Muscle of arm (tissue), 12 donors: ENCODE measurements around the gene EGFL8. TPM values are rescaled to one million over a fixed set of nuclear protein-coding genes. Genes with fewer than 3 reads are reported as not detected.
A peak's percentile ranks its signal among the peaks of the same experiment; 100 is the strongest.
"Not testable (repeated sequence)": the region's sequence is repeated elsewhere in the genome, so short reads cannot be mapped to it uniquely, and the experiment has no call there.

Experiments
- DNase-seq: peaks from one replicate; pipeline ENCODE4 v3.0.0-alpha.2; 2013
- polyA plus RNA-seq, 12 donors: library from polyadenylated mRNA; unstranded; fragments of 120-200 nt; gene quantifications; one replicate each; pipeline ENCODE4 v1.2.1, GENCODE V29; 2013; ENCODE audit not compliant: insufficient read length in 12 of 12

EGFL8 gene
- polyA plus RNA-seq, 12 donors = 21.2 to 54.7 (median 27.8) TPM; not detected in 1

DNA sequence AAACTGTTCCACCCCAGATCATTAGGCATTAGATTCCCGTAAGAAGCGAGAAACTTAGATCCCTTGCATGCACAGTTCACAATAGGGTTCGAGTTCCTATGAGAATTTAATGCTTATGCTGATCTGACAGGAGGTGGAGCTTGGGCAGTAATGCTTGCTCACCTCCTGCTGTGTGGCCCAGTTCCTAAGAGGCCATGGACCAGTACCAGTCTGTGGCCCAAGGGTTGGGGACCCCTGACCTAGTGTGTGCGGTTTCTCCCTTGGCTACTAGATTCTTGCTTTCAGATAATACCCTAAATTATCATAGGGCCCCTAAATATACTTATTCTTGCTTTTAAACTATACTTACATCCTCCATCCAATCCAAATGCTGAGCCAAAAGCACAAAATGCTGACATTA is 30.0 kb downstream of the EGFL8 start:
- no peak for DNase-seq

DNA sequence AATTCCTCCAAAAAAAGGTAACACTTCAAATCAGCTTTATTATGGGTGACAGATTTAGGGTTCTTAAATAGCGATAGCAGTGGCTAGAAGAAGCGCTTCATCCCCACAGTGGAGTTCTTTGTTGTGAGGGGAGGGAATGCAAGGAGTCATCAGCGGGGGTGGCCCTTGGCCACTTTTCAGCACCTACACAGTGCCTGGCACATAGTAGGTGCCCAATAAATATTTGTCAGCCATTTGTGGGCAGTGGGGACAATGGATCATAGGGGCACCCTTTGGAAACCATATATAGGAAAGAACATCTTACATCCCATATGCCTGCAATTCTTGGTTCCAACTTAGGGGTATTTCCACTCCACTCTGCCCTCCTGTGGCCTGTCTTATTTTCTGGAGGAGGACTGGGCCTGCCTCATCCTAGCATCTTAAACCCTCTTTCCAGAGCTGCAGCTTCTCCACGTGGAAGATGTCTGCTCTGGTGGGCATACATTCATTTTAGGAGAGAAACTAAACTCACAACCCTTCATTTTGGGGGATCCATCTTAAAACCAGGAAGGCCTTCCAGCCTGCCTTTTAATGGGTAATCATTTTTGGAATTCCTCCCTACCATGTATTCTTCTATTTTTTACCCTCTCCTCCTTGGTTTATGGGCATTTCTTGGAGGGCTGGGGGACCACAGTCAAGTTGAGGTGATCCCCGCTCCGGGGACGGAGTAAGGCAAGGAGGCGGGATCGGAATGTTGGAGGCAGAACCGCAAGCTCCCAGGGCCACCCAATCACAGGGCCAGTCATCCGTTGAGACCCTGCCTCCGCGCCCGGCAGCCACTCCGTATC is 30.6 kb downstream of the EGFL8 start:
- DNase-seq = no peak

DNA sequence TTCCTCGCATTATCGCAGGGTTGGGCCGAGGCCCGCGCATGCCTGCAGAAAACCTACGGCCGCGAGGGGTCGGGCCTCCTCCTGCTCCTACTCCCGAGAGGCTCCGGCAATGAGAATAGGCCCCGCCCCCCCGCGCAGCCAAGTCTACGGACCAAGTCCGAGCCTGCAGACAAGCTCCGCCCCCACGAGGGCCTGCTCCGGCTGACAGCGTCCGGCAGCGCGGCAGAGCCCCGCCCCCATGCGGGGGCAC is 31.2 kb downstream of the EGFL8 start:
- DNase-seq = peak; percentile 100

DNA sequence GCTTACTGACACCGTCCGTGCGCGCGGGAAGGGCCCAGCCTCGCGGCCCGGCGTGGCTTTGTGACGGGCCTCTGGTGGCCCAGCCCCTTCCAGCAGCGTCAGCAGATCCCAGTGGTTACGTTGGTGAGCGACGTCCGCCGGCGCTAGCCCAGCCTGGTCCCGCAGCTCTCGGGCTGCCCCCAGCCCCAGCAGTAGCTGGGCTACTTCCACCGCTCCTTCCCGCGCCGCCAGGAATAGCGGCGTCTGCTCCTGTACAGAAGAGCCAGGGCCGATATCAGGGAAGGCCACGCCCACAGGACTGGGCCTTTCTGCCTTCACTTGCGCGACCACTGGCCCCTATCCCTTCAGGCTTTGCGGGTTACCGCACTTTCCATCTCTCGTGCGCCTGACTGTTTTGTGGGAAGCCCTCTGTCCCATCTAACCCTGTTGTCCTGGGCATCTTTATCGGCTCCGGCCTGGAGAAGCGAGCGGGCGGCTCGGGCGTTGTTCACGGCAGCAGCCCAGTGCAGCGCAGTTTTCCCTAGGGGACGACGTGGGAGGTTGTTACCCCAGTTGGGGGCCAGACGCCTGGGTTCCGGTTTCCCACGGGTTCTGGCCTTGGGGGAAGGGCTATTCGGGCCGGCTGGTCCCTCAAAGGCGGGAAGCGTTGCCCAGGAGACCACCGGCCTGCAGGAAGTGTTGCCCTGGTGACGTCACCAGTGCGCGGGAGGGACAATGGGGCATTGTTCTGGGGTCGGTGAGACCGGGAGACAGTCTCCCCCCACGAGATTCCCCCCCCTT is 31.7 kb downstream of the EGFL8 start:
- DNase-seq = peak; percentile 90

DNA sequence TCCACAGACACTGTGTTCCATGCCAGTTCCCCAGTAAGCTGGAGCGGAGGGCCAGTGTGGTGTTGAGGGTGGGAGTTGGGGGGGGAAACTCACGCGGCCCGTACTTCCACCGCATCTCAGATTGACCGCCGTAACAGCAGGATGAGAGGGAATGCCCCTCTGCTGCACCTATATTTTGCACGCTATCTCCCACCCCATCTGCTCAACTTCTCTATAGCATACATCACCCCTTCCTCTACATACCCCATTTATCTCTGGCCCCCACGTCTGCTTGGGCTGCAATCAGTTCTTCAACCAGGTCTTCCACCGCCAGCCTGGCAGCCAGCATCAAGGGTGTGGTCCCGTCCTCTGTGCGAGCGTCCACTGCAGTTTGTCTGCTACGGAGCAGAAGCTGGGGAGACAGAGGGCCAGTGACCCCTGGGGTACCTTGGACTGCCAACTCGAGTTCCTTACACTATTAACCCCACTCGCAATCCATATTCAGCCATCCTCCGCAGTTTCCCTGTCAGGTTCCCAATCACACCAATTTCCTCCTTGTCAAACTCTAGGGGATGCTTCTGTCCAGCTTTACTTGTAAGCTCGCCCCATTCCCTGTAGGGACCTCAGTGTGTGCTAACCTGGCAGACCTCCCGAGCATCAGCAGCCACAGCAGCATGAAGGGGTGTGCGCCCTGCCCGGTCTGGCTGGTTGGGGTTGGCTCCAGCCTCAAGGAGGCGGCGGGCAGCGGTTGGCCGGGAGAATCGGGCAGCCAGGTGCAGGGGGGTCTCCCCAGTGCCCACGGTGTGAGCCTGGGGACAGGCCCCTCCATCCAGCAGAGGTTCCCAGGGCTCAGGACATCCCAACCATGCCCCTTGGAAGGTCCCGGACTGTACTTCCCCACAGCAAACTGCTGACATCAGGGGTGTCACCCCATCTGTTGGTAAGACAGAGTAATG is 32.6 kb downstream of the EGFL8 start:
- DNase-seq = no peak

DNA sequence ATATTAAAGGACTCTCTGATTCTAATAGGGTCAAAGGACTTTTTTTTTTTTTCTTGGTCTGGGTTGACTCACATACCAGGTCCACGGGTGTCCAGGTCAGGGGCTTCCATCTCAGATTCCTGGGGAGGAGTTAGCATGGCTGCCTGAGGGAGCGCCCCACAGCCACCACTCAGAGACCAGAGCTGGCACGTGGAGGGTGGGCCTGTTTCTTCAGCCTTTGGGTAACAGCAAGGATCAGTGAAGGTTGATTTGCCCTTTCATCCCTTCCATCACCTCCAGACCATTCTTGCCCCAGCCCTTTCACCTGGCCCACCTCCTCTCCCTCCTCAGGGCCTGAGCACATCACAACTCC is 33.9 kb downstream of the EGFL8 start:
- no peak for DNase-seq

DNA sequence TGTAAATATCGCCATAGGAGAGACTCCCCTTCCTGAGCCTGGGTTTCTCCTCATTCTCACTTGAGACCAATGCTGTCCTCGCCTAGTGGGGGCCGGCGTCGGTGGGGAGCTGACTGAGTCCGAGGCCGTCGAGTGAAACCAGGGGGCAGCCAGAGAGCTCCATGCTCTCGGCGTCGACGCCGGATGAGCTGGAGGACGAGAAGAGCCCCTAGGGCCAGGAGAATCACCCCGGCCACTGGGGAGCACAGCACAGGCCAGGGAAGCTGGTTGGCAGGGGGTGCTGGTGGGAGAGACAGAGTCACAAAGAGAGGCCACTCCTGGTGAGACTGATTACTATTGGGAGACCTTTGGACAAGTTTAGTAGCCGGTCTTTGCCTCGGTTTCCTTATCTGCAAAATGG is 34.5 kb downstream of the EGFL8 start:
- DNase-seq = no peak

DNA sequence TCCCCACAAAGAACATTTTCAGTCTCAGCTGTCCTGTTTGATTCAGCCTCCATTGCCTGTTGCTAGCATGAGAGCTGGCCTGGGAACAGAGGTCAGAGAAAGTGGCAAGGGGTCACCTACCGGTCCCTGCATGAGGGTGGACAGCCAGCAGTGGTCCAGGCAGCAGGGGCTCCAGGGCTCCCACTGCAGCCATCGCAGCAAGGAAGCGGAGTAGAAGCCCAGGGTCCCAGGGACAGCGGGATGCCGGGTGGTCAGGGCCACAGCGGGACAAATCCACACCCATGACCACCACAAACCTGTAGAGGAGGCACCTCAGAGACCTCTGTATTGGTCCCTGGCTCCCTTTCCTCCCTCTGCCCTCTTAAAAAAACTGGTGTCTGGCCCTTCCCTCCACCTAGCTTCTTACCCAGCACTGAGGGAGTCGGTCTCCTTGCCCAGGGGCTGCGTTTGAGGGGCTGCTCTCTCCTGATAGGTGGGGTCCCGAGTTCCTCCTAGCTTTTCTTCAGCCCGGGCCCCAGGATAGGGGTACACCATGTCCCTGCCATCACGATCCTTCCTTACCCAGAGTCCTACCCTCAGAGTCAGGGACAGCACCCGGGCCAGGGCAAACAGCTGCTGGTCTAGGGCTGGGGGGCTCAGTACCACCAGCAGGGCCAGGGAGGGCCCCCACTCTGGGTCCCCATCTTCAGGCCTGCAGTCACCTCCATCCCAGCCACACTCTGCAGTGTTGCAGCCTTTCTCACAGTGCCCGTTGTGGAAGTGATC is 36.5 kb downstream of the EGFL8 start:
- DNase-seq = no peak

DNA sequence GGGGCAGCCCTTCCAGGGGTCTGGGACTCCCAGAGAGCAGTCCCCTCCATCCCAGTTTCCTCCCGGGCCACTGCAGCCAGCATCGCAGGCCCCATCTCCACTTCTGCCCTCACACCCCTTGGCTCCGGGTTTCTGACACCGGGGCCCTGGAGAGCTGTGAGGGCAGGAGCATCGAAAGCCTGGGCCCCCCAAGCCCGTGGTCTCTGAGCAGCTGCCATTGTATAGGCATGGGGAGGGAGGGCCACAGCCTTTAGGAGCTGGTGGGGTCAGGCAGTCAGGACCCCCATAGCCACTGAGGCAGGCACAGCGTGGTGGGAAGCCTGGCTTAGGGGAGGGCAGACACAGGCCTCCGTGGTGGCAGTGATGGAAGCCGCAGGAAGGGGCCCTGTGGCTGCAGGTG is 37.8 kb downstream of the EGFL8 start:
- DNase-seq = no peak

DNA sequence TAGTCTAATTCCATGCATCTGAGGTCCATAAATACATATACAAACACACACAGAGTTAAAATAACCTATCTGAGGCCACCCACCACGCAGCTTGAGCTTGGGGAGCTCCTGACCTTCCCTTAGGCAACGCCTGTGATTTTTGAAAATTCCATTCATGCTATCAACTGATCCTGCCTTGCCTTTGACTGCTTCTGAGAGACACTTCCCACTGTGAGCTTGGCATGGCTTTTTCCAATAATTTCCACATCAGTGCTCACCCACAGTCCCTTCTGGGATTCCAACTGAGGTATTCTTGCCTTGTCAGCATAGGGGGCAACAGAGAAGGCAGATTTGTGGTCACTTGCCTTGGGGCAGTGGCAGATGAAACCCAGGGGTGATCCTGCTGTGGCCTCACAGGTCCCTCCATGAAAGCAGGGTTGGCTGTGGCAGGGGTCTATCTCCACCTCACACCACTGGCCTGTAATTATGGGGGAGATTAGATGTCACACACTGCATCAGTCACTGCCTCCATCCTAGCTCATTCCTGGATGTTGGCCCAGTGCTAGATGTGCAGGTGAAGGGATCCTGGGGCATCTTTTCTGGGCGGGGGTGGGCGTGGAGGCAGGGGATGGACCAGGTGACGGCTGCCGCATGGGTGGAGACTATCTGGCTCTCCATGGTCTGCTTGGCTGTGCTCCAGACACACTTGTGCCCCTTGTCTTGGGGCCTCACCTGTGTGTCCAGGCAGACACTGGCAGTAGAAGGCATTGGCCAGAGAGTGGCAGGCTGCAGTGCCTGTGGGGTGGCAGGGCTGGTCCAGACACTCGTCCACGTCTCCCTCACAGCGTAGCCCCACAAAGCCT is 39.3 kb downstream of the EGFL8 start:
- no peak for DNase-seq

DNA sequence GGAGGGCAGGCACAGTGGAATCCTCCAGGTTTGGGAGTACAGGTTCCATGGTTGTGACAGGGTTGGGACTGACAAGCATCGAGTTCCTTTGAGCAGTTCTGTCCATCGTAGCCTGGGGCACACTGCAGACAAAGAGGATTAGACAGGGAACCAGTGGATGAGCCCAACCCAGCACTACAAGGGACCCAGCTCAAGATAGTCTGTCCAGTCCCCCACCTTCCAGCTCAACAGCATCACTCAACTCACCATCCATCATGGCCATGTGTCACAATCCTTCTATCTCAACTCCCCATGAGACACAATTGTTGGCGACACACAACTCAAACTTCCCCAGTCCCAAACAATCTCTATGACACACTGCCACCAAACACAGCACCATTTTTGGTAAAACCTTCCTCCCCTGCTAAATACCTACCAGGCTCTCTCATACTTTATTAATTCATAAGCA is 39.9 kb downstream of the EGFL8 start:
- DNase-seq = no peak

DNA sequence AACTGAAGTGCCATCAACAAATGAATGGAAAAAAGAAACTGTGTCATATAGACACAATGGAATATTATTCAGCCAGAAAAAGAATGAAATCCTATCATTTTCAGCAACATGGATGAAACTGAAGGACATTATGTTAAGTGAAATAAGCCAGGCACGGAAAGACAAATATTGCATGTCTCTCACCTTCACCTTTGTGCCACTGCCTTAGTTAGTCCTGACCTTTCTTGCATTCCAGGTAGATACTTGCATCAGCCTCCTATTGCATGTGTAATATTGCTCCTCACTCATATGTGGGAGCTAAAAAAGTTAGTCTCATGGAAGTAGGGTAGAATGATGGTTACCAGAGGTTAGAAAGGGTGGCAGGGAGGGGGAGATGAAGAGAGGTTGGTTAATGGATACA is 44.6 kb downstream of the EGFL8 start:
- DNase-seq = no peak

DNA sequence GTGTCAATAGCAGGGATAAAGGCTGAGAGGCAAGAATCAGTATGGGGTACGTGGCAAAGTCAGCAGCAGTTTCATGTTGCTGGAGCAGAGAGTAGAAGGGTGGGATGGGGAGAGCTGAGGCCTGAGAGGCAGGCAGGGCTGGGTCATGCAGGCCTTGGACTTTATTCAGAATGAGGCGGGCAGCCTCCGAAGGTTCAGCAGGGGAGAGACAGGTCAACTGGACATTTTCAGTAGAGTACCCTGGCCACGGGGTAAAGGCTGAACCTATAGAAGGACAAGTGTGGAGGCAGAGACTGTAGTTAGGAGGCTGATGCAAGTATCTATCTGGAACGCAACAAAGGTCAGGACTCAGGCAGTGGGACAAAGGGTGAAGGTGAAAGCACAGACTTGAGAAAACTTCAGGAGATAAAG is 45.8 kb downstream of the EGFL8 start:
- no peak for DNase-seq

DNA sequence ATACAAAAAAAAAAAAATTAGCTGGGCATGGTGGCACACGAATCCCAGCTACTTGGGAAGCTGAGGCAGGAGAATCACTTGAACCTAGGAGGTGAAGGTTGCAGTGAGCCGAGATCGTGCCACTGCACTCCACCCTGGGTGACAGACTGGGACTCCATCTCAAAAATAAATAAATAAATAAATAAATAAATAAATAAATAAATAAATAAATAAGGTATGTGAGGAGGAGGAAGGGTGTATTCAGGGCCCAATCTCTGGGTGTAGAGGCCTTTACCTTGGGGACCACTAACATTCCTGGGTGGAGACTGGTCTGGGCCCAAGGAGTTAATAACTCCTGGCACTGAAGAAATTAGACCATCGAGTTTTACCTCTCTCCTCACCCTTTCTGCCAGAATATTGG is 47.0 kb downstream of the EGFL8 start:
- DNase-seq = not testable (repeated sequence)

DNA sequence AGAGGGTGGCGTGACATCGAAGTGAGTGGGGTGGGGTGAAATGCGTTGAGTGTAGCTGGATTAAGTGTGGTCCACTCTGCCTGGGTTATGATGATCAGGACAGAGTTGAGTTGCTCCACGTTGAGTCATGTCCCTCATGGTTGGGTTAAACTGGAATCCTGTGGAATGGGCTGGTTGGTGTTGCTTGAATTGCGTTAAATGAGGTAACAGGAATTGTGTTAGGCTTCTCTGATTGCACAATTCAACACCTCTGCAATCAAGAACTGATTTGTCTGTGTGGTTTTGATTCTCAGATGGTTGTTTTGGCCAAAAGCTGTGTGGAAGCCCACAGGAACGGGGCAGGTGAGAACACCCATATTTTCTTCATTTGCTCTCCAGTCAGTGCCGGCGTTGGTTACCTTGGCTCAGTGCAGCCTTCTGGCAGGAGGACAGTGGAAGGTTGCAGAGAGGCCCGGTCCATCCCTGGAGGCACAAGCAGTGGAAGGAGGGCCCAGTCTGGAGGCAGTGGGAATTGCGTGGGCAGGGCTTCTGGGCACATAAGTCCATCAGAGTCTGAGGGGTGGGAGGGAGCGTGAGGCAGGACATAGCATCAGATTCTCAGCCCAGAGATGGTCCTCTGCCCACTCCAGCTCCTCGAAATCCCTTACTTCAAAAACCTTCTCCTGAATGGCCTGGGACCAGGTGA is 47.8 kb downstream of the EGFL8 start:
- DNase-seq = no peak

DNA sequence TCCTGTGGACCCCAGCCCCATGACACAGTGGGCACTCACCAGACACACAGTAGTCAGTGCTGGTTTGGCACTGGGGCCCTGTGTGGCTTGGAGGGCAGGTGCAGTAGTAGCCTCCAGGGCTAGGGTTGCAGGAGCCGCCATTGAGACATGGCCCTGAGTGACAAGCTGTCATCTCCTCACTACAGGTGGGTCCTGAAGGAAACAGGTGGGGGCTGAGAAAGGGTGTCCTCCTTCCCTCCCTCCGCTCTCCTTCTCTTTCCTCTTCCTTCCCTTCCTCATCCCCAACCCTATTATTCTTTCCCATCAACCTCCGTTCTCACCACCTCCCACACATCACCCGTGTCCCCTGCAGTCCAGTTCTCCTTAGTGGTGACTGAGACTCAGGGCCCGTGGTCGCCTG is 49.3 kb downstream of the EGFL8 start:
- DNase-seq = no peak

DNA sequence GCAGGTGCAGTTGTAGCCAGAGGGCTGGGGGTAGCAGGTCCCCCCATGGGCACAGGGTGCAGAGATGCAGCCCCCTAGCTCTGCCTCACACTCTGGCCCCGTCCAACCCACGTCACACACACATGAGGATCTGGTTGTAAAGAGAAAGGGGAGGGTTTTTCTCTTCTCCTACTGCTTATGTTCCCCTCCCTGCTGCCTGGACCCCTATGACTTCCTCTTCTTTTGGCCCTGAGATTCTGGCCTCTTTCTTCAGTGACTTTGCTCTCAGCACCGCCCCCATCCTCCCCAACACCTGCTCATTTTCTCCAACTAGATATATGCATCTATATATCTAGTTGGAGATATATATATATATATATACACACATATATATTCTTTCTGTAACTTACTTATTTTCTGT is 49.7 kb downstream of the EGFL8 start:
- DNase-seq = no peak

DNA sequence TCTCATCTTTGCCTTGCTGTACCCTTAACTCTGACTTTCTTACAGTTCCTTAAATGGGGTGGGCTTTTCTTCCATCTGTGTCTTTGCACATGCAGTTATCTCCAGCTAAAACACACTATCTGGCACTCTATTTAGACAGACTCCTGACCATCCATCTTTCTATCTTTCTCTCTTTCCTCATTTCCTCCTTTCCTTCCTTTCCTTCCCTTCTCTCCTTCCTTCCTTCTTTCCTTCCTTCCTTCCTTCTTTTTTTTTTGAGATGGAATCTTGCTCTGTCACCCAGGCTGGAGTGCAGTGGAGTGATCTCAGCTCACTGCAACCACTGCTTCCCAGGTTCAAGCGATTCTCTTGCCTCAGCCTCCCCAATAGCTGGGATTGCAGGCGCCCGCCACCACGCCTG is 51.2 kb downstream of the EGFL8 start:
- DNase-seq = no peak

DNA sequence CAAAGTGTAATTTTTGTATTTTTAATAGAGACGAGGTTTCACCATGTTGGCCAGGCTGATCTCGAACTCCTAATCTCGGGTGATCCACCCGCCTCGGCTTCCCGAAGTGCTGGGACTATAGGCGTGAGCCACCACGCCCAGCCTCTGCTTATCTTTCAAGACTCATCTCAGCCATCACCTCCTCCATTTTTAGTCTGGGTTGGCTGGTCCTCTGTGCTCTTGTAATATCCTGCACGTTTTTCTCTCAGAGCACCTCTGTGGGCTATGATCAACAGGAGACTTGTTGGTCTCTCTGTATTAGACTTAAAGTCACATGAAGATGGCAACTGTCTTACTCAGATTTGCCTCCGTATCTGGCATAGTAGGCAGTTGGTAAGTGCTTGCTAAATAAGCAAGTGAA is 51.9 kb downstream of the EGFL8 start:
- DNase-seq = no peak

DNA sequence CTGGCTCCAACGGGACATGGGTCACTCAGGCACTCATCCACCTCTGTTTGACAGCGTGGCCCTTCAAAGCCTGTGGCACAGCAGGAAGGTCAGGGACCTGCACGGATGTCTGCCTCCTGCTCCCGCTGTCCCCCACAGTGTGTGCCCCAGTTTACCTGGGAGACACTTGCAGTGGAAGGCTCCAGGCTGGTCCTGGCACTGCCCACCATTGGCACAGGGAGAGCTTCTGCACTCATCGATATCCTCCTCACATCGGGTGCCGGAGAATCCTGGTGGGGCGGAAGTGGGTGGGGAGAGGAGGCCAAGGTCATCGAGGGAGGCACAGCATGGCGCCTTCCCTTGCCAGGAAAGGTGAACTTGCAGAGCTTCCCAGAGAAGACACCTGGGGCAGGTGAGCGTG is 52.6 kb downstream of the EGFL8 start:
- DNase-seq = no peak
